Adrenal gland (tissue), 5 donors: ENCODE results near the gene EML1.

Experiments used
- CTCF ChIP-seq, 6 experiments: fragments of 450-650 bp in 4 of 6; fragments of 200-600 bp in 2 of 6; sonication (generic) in 1 of 6; IDR thresholded peaks; 1 replicate in 5 of 6; 2 replicates in 1 of 6; pipeline versions ENCODE4 v1.5.1 to v1.8.0; 2016 to 2021; ENCODE audit warnings: antibody characterized with exemption in 6 of 6, mild to moderate bottlenecking in 2 of 6, moderate library complexity in 1 of 6
- POLR2A ChIP-seq, 2 donors: fragments of 450-650 bp; IDR thresholded peaks; one replicate each; pipeline ENCODE4 v1.6.1; 2017; ENCODE audit warnings: antibody characterized with exemption in 2 of 2, mild to moderate bottlenecking in 2 of 2, moderate library complexity in 1 of 2
- donor health status: DM: no; HTN: no; CAD: no.

DNA sequence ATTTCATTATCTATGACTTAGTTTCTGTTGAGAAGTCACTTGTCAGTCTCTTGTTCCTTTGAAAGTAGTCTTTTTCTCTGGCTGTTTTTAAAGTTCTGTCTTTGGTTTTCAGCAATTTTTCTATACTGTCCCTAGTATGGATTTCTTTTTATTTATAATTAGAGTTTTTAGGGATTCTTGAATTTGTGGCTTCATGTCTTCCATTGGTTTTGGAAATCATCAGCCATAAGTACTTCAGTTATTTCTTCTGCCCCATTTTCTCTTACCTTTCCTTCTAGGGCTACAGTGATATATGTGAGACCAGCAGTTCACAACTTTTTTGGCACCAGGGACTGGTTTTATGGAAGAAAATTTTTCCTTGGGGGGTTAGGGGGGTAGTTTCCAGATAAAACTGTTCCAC is 182.0 kb downstream of the EML1 start:
- TF ChIP-seq CTCF (IDR thresholded peaks at IDR 0.05) = no peak
- no peak for TF ChIP-seq POLR2A (IDR thresholded peaks at IDR 0.05)
